GM20000 (cell line): ENCODE data around the gene NXPE1.

Experiments
- DNase-seq: peaks from one replicate; pipeline ENCODE4 v3.0.0; 2012; ENCODE audit warnings: low spot score
- CTCF ChIP-seq: IDR thresholded peaks from 2 replicates; pipeline ENCODE4 v1.5.1; 2012; ENCODE audit warnings: mild to moderate bottlenecking, control low read depth; ENCODE audit errors: extremely low read depth, missing control alignments

NXPE1 gene

GRCh38 chr11:114556135-114556534 lies 3.5 kb downstream of the NXPE1 start:
- no peak for TF ChIP-seq CTCF
- no peak for DNase-seq

GRCh38 chr11:114553642-114554041 lies 6.0 kb downstream of the NXPE1 start:
- DNase-seq: no peak
- TF ChIP-seq CTCF: no peak

GRCh38 chr11:114551060-114551459 lies 8.6 kb downstream of the NXPE1 start:
- no peak for TF ChIP-seq CTCF

GRCh38 chr11:114525682-114526081 lies 34.0 kb downstream of the NXPE1 start:
- no peak for DNase-seq
- TF ChIP-seq CTCF: no peak

More at GRCh38 chr11:114551060-114551459, 8.6 kb downstream of the NXPE1 start:
- DNase-seq: no peak

GRCh38 chr11:114524122-114524521 lies 35.6 kb downstream of the NXPE1 start:
- no peak for TF ChIP-seq CTCF
- DNase-seq: no peak

- DNase-seq: no peak
- no peak for TF ChIP-seq CTCF
Measured at GRCh38 chr11:114522818-114523217, 36.9 kb downstream of the NXPE1 start.

- DNase-seq: no peak
- TF ChIP-seq CTCF: no peak
Measured at GRCh38 chr11:114511538-114511937, 48.1 kb downstream of the NXPE1 start.

GRCh38 chr11:114511079-114511478 lies 48.6 kb downstream of the NXPE1 start:
- no peak for DNase-seq
- no peak for TF ChIP-seq CTCF
